GM21515 (cell line): Measurements from ENCODE around the gene STAT5B.
"Not testable (repeated sequence)": the region's sequence is repeated elsewhere in the genome, so short reads cannot be mapped to it uniquely, and the experiment has no call there.

Experiments
- ATAC-seq: cut with Tn5 transposase; IDR thresholded peaks from one replicate; pipeline ENCODE4 v1.9.1; 2021; ENCODE audit not compliant: unreplicated experiment

Gene STAT5B

GRCh38 chr17:42271006-42271778 is 5.0 kb downstream of the STAT5B start:
- no peak for ATAC-seq

GRCh38 chr17:42270596-42270995 is 5.6 kb downstream of the STAT5B start:
- no peak for ATAC-seq

- no peak for ATAC-seq
Measured at GRCh38 chr17:42270170-42270535, 6.0 kb downstream of the STAT5B start.

- no peak for ATAC-seq
Measured at GRCh38 chr17:42268236-42268635, 8.0 kb downstream of the STAT5B start.

GRCh38 chr17:42266918-42267766 is 9.0 kb downstream of the STAT5B start:
- no peak for ATAC-seq

- no peak for ATAC-seq
Measured at GRCh38 chr17:42266462-42266861, 9.7 kb downstream of the STAT5B start.

GRCh38 chr17:42264366-42264765 is 11.8 kb downstream of the STAT5B start:
- ATAC-seq: not testable (repeated sequence)

GRCh38 chr17:42260318-42260717 is 15.9 kb downstream of the STAT5B start:
- ATAC-seq: no peak

GRCh38 chr17:42255445-42255844 is 20.7 kb downstream of the STAT5B start:
- ATAC-seq: no peak

- no peak for ATAC-seq
Measured at GRCh38 chr17:42253578-42253977, 22.6 kb downstream of the STAT5B start.

GRCh38 chr17:42252597-42253550 is 23.3 kb downstream of the STAT5B start:
- no peak for ATAC-seq

- ATAC-seq: no peak
Measured at GRCh38 chr17:42251115-42251514, 25.1 kb downstream of the STAT5B start.

GRCh38 chr17:42249681-42250446 is 26.3 kb downstream of the STAT5B start:
- no peak for ATAC-seq

GRCh38 chr17:42248351-42249179 is 27.6 kb downstream of the STAT5B start:
- peak; percentile 75 for ATAC-seq

- ATAC-seq: no peak
Measured at GRCh38 chr17:42247734-42248133, 28.5 kb downstream of the STAT5B start.

- no peak for ATAC-seq
Measured at GRCh38 chr17:42246515-42246914, 29.7 kb downstream of the STAT5B start.

GRCh38 chr17:42245183-42245582 is 31.0 kb downstream of the STAT5B start:
- ATAC-seq: not testable (repeated sequence)

- not testable (repeated sequence) for ATAC-seq
Measured at GRCh38 chr17:42244116-42244515, 32.1 kb downstream of the STAT5B start.

GRCh38 chr17:42243493-42243982 is 32.7 kb downstream of the STAT5B start:
- ATAC-seq: no peak
